GM19397 (cell line): ENCODE data around the gene HEPHL1.
"Not testable (repeated sequence)": the region's sequence is repeated elsewhere in the genome, so short reads cannot be mapped to it uniquely, and the experiment has no call there.

Source experiments
- ATAC-seq: cut with Tn5 transposase; IDR thresholded peaks from one replicate; pipeline ENCODE4 v1.9.1; 2021; ENCODE audit warnings: mild to moderate bottlenecking, moderate library complexity; ENCODE audit not compliant: unreplicated experiment

Gene HEPHL1

DNA sequence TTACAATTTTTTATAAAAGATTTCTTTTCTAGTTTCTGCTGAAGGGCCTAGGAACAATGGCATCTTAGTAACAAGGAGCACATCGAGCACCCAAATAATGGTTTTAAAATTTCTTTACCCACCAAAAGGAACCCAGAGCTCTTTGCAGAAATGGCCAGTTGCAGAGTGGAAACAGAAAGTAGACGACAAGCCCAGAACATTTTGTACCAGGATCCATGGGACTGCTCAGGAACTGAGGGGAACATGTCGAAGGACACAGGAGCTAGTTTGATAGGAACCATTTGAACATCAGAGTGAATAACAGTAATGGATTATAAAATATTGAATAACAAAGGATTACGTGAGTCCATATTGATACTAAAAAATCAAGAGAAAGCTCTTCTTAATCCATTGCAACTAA lies 124.8 kb downstream of the HEPHL1 start:
- no peak for ATAC-seq

DNA sequence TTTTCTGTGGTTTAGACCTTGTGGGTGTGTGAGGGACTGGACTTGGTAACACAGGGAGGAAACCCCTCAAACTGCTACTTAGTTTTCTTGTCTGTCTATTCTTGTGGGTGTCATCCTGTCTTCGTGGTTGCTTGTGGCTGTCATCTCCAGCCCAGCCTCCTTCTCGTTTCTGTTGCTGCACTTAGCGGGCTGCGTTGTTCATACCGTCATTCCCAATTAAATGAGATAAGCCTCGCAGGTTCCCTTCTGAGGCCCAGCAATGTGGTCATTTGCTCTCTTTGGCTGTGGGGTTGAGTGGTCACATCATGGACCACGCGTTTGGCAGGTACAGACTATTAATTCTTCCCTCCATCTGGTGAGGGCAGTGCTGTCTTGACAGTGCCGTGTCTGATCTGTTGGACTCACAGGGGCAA lies 126.3 kb downstream of the HEPHL1 start:
- no peak for ATAC-seq

DNA sequence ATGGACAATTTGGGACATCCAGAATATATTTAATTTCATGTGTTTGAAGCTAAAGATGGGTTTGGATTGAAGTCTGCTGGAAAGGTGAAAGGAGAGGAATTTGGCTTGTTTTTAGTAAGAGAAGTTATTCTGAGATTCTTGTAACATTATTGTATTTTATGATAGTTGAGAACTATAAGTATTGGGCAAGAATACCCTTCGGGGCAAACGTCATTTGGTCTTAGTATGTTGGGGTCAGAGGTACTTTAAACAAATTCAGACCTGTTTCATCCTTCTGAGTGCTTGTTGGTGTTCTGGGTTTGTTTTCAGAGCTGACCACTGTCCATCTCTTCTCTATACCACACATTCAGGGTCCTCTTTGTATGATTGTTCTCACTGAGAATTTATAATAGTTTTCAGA lies 127.0 kb downstream of the HEPHL1 start:
- no peak for ATAC-seq

DNA sequence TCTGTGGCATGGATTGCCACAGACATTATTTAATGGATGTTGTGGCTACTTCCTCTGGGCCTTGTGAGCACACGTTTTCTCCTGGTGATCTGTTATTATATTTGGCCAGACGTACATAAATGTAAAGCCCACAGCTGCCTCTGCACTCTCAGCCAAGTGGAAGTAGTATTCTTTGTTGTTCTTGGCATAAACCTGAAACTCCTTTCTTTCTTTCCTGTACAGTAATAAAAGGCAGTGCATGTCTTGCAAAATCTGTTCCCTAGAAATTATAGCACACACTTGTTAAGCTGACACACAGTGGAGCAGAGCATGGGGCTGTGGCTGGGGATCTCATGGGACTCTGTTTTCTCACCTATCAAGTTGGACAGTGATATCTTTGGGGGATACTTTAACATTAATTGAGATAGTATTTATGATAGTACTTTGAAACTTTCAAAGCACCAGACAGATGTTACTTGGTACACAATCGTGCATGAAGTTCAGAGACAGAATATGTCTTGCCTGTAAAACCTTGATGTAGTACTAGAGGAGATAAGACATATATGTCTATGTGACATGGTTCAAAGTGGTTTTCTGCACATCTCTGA lies 128.4 kb downstream of the HEPHL1 start:
- ATAC-seq: no peak

DNA sequence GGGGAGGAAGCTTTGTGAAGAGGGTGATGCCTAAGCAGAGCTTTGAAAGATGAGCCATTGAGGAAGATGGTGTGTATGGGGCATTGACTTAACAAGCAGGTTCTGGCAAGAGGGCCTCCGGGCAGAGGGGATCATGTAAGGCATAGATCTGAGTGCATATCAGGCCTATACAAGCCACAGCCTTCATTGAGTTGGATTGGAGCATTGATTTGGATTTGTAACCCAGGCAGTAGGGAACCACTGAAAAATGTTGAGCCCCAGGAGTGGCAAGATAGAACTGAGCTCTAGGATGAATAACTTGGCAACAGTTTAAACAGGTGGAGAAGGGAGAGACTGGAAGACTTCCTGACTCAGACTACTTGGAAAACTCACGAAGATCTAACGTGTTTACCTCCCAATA lies 128.9 kb downstream of the HEPHL1 start:
- no peak for ATAC-seq

DNA sequence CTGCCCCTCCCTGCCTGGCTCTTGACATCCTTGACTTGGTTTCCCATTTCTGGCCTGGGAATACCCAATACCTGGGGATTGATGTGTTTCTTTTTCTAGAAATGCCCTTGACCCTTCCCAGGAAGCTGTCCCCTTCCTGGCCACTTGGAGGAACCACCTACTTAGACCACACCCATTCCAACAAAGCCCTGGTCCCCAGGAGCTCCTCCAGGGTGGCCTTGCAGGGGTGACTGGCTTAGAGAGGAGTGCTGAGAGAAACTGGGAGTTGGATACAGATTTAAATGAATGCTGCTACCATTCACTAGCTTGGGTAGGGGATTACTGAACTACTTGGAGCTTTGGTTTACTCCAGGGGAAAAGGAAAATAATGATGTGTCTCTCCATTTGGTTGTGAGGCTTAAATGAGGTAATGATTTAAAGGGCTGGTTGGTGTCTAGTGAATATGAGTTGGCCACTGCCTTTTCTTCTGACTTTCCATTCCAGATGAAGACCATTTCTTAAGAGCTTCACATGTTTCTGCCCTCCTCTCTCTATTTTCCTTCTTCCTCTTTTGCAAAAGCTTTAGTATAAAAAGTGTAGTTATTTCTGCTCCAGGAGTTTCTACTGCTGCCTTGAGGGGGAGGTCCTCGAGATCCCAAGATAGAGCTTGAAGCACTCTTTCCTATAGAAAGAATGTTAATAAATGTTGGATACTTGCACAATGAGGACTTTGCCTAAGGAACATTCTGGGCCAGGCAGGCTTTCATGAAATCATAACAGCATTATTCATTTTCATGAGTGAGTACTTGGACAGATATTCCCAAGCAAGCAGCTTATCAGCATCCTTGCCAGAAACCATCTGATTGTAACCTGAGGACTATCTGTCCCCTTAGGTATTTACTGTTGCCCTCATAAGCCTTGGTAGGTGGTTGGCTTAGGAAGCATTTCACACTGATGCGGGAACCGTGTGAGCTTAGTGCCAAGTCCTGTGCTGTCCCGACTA lies 129.8 kb downstream of the HEPHL1 start:
- no peak for ATAC-seq

DNA sequence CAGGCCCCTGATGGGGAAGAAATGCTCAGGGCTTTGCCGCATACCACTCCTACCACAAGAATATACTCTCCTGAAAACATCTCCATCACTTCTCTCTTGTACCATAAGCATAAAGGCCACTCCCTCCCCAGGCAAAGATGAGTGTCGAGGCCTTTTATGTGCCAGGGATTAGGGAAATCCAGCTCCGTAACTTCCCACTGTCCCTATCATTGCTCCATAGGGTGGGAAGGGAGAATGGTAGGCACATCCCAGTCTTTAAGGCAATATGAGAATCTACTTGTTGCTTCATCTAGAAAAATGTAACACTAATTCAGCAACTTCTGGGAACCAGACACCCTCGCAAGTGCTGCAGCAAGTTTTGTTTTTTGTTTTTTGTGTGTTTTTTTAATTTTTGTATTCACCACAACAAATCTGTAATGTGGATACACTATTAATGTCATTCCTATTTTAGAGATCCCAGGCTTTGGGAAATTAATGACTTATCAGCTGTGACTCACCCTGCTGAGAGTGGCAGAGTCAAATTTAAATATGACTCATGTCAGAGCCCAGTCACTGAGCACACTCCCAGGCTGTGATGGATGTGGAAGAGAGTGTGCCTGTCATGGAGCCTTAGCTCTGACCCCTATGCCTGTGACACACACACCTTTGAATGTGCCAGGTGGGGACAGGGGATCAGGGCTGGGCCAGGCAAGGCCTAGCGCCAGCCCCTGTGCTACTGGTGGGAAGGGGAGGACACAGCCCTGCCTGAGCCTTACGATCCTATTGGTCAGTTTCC lies 130.9 kb downstream of the HEPHL1 start:
- ATAC-seq: no peak

DNA sequence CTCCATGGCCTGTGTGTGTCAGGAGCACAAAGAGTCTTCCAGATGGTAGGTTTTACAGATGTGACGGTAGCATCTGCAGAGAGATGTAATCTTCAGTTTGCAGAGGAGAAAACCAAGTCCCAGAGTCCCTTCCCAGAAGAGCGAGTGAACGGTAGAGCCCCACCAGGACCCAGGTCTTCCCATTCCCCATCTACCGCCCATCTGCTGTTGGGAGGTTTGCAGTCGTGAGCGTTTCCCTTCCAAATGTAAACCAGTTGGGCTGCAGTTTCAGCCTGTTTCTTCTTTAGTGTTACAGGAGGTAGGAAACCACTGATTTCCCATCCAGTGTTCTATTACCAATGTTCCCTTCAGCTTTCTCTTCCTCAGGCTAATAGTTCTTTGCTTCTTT lies 131.5 kb downstream of the HEPHL1 start:
- no peak for ATAC-seq

DNA sequence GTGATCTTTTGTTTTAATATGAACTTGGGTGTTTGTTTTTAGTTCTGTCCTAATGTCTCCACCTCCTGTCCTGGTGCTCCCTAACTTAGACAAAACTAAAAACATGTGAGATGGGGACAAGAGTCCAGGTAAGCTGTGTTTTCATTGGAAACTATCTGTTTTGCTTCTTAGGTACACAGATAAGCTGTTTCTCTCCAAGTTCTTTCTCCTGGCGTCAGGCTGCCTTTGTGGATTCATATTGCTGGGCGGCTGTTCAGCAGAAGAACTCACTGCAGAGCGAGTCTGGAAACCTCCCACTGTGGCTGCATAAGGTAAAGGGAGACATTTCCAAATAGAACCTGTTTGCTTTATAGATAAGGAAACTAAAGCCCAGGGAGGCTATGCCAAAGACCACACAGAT lies 132.2 kb downstream of the HEPHL1 start:
- ATAC-seq: no peak

DNA sequence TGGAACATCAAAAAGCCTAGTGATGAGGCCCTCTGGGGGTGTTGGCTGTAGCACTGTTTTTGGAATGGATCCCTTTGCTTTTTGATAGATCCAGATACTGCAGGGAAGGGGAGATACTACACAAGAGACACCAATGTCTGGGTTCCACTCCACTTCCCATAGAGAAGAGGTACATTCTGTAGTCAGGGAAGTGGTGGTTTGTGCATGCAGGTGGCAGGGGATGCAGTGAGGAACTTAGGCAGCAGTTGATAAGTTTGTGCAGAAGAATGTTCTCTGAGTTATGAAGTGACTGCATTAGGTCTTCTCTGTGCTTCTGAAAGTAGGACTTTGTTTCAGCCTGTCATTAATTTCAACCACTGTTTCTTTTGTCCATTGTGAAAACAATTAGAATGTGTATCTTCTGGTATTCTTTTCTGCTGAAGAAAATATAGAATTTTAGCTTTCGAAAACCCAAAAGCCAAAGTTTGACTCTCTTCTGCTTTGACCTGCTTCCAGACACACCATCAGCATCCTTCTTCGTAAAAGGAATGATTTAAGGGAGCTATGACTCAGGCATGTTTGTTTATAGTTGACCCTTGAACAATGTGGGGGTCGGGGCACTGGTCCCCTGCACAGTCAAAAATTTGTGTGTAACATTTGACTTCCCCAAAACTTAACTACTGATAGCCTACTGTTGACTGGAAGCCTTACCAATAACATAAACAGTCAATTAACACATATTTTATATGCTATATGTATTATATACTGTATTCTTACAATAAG lies 133.1 kb downstream of the HEPHL1 start:
- ATAC-seq: no peak

DNA sequence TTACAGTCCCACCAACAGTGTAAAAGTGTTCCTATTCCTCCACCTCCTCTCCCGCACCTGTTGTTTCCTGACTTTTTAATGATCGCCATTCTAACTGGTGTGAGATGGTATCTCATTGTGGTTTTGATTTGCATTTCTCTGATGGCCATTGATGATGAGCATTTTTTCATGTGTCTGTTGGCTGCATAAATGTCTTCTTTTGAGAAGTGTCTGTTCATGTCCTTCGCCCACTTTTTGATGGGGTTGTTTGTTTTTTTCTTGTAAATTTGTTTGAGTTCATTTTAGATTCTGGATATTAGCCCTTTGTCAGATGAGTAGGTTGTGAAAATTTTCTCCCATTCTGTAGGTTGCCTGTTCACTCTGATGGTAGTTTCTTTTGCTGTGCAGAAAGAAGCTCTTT lies 136.2 kb downstream of the HEPHL1 start:
- ATAC-seq: not testable (repeated sequence)
